HepG2 (cell line): Measurements from ENCODE around the gene ZMIZ1. TPM values are rescaled to one million over a fixed set of nuclear protein-coding genes. Genes with fewer than 3 reads are reported as not detected.

Experiments used
- CAMTA2 ChIP-seq: sonication (generic); formaldehyde crosslinking; IDR thresholded peaks from 2 replicates; pipeline ENCODE4 v1.4.0; 2020; ENCODE audit warnings: mild to moderate bottlenecking, missing genetic modification reagents, borderline replicate concordance
- ELF4 ChIP-seq: sonication (generic); formaldehyde crosslinking; IDR thresholded peaks from 2 replicates; pipeline ENCODE4 v1.5.0; 2020; ENCODE audit warnings: missing genetic modification reagents, mild to moderate bottlenecking, moderate library complexity, borderline replicate concordance
- HOXA3 ChIP-seq: sonication (generic); formaldehyde crosslinking; IDR thresholded peaks from 2 replicates; pipeline ENCODE4 v1.5.0; 2020; ENCODE audit warnings: missing genetic modification reagents
- NKX3-1 ChIP-seq: sonication (generic); formaldehyde crosslinking; IDR thresholded peaks from 2 replicates; pipeline ENCODE4 v1.5.0; 2020; ENCODE audit warnings: missing genetic modification reagents
- PAX8 ChIP-seq: sonication (generic); formaldehyde crosslinking; IDR thresholded peaks from 2 replicates; pipeline ENCODE4 v1.8.0; 2022; ENCODE audit warnings: mild to moderate bottlenecking, missing genetic modification reagents, borderline replicate concordance
- RAD51 ChIP-seq: fragments of 450-650 bp; IDR thresholded peaks from 2 replicates; pipeline ENCODE4 v1.6.1; 2016; ENCODE audit warnings: borderline replicate concordance
- SMAD9 ChIP-seq: sonication (generic); formaldehyde crosslinking; IDR thresholded peaks from 2 replicates; pipeline ENCODE4 v1.5.1; 2020; ENCODE audit warnings: mild to moderate bottlenecking, missing genetic modification reagents
- ZFY ChIP-seq: sonication (generic); formaldehyde crosslinking; IDR thresholded peaks from 2 replicates; pipeline ENCODE4 v1.4.0; 2020; ENCODE audit warnings: missing genetic modification reagents
- ZNF282 ChIP-seq: fragments of 450-650 bp; IDR thresholded peaks from 2 replicates; pipeline ENCODE4 v1.6.1; 2018; ENCODE audit not compliant: partially characterized antibody
- ZNF619 ChIP-seq: sonication (generic); formaldehyde crosslinking; IDR thresholded peaks from 2 replicates; pipeline ENCODE4 v1.4.0; 2020; ENCODE audit warnings: mild to moderate bottlenecking, missing genetic modification reagents
- ZNF652 ChIP-seq: IDR thresholded peaks from 2 replicates; pipeline ENCODE4 v1.6.1; 2016; ENCODE audit warnings: low read depth, borderline replicate concordance
- ZNF83 ChIP-seq: sonication (generic); formaldehyde crosslinking; IDR thresholded peaks from 2 replicates; pipeline ENCODE4 v1.4.0; 2020; ENCODE audit warnings: missing genetic modification reagents, mild to moderate bottlenecking, borderline replicate concordance
- ZSCAN22 ChIP-seq: sonication (generic); formaldehyde crosslinking; IDR thresholded peaks from 2 replicates; pipeline ENCODE4 v1.4.0; 2020; ENCODE audit warnings: mild to moderate bottlenecking, missing genetic modification reagents
- polyA plus RNA-seq, 8 experiments: library from polyadenylated mRNA; depleted of rRNA in 3 of 8; stranded (reverse) in 7 of 8; unstranded in 1 of 8; fragments of >200 nt; fragmentation: Illumina TruSeq in 4 of 8; extraction: Trizol in 4 of 8; gene quantifications; 2 replicates each; pipeline versions ENCODE4 v1.2.1 to v1.2.3, GENCODE V29; 2011 to 2016; ENCODE audit warnings: low read depth in 4 of 8, missing spikeins in 1 of 8, mixed read lengths in 1 of 8; ENCODE audit not compliant: insufficient read depth in 1 of 8
- total RNA-seq, 5 experiments: library from RNA; depleted of rRNA; stranded (reverse); fragments of >200 nt; fragmentation: Illumina TruSeq; extraction: Trizol; gene quantifications; 2 replicates each; pipeline ENCODE4 v1.2.3, GENCODE V29; 2016; ENCODE audit warnings: low read depth in 1 of 5
- TF ChIP-seq, protein P1 (sequence below): sonication (generic); formaldehyde crosslinking; IDR thresholded peaks from 2 replicates; pipeline ENCODE4 v1.8.1; 2023; ENCODE audit warnings: missing genetic modification reagents, mild to moderate bottlenecking, borderline replicate concordance
- TF ChIP-seq, protein P2 (sequence below): IDR thresholded peaks from 2 replicates; pipeline ENCODE4 v1.6.1; 2016; ENCODE audit warnings: mild to moderate bottlenecking
- TF ChIP-seq, protein P3 (sequence below): sonication (generic); formaldehyde crosslinking; IDR thresholded peaks from 2 replicates; pipeline ENCODE4 v1.5.0; 2020; ENCODE audit warnings: mild to moderate bottlenecking, missing genetic modification reagents
- TF ChIP-seq, protein P4 (sequence below): sonication (generic); formaldehyde crosslinking; IDR thresholded peaks from 2 replicates; pipeline ENCODE4 v1.8.1; 2022; ENCODE audit warnings: mild to moderate bottlenecking, missing genetic modification reagents
- TF ChIP-seq, protein P5 (sequence below): sonication (generic); formaldehyde crosslinking; IDR thresholded peaks from 2 replicates; pipeline ENCODE4 v1.4.0; 2020; ENCODE audit warnings: missing genetic modification reagents

The ZMIZ1 gene
- total and polyA plus RNA-seq, 2 of the 13 experiments (the other 11 are each of a cell fraction or from before 2014, with no cell fraction given) = 5.3 to 10.2 TPM

DNA sequence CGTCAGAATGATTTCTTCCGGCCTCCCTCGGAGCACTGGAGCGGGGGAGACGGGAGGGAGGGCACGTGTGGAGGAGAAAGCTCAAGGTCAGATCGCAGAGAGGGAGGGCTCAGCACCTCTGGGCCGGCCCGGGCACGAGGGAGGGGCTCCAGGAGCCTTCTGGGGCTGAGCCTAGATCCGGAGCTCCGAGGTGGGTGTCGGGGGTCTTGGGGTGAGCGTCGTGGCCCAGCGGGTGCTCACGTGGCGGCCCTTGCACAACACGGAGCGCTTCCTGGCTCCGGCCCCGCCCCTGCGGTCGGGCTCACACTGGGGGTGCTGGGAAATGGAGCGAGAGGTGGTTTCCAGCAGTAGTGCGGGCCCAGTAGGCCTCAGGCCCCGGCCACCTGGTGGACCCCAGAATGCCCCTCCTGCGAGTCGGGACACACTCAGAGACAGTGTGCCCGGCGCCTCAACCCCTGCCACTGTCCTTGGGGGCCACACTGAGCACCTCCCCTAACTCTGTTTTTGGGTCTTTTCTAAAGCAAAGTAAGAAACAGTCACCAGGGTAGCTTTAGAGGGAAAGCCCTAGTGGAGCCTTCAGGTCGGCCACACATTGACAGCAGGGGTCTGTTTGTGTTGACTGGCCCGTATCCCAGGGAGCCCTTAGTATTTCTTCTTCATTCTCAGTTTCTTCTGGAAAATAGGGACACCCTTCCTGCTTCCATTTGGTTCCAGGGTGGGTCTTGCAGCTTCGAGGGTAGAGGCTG, 279.3 kb downstream of the ZMIZ1 start (continued):
- TF ChIP-seq, protein P1, sequence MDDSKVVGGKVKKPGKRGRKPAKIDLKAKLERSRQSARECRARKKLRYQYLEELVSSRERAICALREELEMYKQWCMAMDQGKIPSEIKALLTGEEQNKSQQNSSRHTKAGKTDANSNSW (CRISPR knock-in tag) = peak; percentile 66; the same call in 1 of the 2 replicates
- TF ChIP-seq SMAD9 (CRISPR knock-in tag) (peak; percentile 86; the same call in 1 of the 2 replicates), RAD51 (no peak), PAX8 (CRISPR knock-in tag) (no peak), ZNF619 (CRISPR knock-in tag) (no peak), CAMTA2 (CRISPR knock-in tag) (no peak), ZNF282 (no peak), ELF4 (no peak), ZNF83 (CRISPR knock-in tag) (0 out of 2 replicates have a peak, but pooled peaks have one; percentile 45), NKX3-1 (0 out of 2 replicates have a peak, but pooled peaks have one; percentile 79), HOXA3 (CRISPR knock-in tag) (0 out of 2 replicates have a peak, but pooled peaks have one; percentile 31), ZNF652 (CRISPR knock-in tag) (no peak), ZFY (CRISPR knock-in tag) (peak; percentile 72), ZSCAN22 (CRISPR knock-in tag) (no peak)
- TF ChIP-seq, protein P2, sequence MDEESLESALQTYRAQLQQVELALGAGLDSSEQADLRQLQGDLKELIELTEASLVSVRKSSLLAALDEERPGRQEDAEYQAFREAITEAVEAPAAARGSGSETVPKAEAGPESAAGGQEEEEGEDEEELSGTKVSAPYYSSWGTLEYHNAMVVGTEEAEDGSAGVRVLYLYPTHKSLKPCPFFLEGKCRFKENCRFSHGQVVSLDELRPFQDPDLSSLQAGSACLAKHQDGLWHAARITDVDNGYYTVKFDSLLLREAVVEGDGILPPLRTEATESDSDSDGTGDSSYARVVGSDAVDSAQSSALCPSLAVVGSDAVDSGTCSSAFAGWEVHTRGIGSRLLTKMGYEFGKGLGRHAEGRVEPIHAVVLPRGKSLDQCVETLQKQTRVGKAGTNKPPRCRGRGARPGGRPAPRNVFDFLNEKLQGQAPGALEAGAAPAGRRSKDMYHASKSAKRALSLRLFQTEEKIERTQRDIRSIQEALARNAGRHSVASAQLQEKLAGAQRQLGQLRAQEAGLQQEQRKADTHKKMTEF = 0 out of 2 replicates have a peak, but pooled peaks have one; percentile 80
- TF ChIP-seq, protein P3, sequence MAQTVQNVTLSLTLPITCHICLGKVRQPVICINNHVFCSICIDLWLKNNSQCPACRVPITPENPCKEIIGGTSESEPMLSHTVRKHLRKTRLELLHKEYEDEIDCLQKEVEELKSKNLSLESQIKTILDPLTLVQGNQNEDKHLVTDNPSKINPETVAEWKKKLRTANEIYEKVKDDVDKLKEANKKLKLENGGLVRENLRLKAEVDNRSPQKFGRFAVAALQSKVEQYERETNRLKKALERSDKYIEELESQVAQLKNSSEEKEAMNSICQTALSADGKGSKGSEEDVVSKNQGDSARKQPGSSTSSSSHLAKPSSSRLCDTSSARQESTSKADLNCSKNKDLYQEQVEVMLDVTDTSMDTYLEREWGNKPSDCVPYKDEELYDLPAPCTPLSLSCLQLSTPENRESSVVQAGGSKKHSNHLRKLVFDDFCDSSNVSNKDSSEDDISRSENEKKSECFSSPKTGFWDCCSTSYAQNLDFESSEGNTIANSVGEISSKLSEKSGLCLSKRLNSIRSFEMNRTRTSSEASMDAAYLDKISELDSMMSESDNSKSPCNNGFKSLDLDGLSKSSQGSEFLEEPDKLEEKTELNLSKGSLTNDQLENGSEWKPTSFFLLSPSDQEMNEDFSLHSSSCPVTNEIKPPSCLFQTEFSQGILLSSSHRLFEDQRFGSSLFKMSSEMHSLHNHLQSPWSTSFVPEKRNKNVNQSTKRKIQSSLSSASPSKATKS (CRISPR knock-in tag) = no peak
- TF ChIP-seq, protein P4, sequence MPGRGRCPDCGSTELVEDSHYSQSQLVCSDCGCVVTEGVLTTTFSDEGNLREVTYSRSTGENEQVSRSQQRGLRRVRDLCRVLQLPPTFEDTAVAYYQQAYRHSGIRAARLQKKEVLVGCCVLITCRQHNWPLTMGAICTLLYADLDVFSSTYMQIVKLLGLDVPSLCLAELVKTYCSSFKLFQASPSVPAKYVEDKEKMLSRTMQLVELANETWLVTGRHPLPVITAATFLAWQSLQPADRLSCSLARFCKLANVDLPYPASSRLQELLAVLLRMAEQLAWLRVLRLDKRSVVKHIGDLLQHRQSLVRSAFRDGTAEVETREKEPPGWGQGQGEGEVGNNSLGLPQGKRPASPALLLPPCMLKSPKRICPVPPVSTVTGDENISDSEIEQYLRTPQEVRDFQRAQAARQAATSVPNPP (CRISPR knock-in tag) = no peak
- TF ChIP-seq, protein P5, sequence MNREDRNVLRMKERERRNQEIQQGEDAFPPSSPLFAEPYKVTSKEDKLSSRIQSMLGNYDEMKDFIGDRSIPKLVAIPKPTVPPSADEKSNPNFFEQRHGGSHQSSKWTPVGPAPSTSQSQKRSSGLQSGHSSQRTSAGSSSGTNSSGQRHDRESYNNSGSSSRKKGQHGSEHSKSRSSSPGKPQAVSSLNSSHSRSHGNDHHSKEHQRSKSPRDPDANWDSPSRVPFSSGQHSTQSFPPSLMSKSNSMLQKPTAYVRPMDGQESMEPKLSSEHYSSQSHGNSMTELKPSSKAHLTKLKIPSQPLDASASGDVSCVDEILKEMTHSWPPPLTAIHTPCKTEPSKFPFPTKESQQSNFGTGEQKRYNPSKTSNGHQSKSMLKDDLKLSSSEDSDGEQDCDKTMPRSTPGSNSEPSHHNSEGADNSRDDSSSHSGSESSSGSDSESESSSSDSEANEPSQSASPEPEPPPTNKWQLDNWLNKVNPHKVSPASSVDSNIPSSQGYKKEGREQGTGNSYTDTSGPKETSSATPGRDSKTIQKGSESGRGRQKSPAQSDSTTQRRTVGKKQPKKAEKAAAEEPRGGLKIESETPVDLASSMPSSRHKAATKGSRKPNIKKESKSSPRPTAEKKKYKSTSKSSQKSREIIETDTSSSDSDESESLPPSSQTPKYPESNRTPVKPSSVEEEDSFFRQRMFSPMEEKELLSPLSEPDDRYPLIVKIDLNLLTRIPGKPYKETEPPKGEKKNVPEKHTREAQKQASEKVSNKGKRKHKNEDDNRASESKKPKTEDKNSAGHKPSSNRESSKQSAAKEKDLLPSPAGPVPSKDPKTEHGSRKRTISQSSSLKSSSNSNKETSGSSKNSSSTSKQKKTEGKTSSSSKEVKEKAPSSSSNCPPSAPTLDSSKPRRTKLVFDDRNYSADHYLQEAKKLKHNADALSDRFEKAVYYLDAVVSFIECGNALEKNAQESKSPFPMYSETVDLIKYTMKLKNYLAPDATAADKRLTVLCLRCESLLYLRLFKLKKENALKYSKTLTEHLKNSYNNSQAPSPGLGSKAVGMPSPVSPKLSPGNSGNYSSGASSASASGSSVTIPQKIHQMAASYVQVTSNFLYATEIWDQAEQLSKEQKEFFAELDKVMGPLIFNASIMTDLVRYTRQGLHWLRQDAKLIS = no peak
